Brain microvascular endothelial cell (primary cell): Measurements from ENCODE around the gene IL1RN.

Experiments used
- DNase-seq: peaks from one replicate; pipeline ENCODE4 v3.0.0-alpha.2; 2020
- H3K27ac ChIP-seq: fragments of 250-450 bp; sonication (Bioruptor Pico); 2 replicates; pipeline ENCODE4 v1.5.1; 2020; ENCODE audit warnings: mild to moderate bottlenecking, moderate library complexity
- H3K27me3 ChIP-seq: fragments of 250-450 bp; sonication (Bioruptor Pico); replicated peaks from 2 replicates; pipeline ENCODE4 v1.5.1; 2020; ENCODE audit warnings: mild to moderate bottlenecking
- H3K36me3 ChIP-seq: fragments of 250-450 bp; sonication (Bioruptor Pico); replicated peaks from 2 replicates; pipeline ENCODE4 v1.5.1; 2020; ENCODE audit warnings: mild to moderate bottlenecking
- H3K4me3 ChIP-seq: 2 replicates; pipeline ENCODE4 v1.5.1; 2011; ENCODE audit warnings: low read depth, mild to moderate bottlenecking, control low read depth, low read length, moderate library complexity
- in situ Hi-C: cut with HindIII; loops from 2 replicates; pipeline ENCODE4 v1.10.0; 2017; ENCODE audit warnings: low sequenced_read_pairs, low pct_ligation_motif_present
- TF ChIP-seq, protein P1 (sequence below): IDR thresholded peaks from 2 replicates; pipeline ENCODE4 v1.5.1; 2011; ENCODE audit warnings: low read depth, mild to moderate bottlenecking, moderate library complexity, low read length, control low read depth, inconsistent platforms; ENCODE audit errors: missing control alignments

The IL1RN gene, protein sequence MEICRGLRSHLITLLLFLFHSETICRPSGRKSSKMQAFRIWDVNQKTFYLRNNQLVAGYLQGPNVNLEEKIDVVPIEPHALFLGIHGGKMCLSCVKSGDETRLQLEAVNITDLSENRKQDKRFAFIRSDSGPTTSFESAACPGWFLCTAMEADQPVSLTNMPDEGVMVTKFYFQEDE

DNA sequence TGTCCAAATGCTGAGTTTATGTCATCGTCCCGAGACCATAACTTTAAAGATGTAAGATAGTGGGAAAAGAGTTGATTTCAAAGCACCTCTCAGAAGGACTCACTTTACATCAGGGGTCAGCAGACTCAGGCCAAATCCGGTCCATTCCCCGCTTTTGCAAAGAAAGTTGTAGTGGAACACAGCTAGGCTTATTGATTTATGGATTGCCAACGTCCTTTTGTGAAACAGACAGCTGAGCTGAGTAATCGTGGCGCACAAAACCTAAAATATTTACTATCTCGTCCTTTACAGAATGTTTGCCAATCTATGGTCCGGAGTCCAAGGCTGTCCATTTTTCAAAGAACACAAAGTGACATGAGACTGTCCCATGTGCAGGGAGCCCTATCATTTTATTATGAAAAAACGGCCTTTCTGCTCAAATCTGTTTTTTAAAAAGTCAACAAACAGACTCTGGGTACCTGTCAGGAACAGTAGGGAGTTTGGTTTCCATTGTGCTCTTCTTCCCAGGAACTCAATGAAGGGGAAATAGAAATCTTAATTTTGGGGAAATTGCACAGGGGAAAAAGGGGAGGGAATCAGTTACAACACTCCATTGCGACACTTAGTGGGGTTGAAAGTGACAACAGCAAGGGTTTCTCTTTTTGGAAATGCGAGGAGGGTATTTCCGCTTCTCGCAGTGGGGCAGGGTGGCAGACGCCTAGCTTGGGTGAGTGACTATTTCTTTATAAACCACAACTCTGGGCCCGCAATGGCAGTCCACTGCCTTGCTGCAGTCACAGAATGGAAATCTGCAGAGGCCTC lies at the start of gene IL1RN:
IL1RN (plus strand) TSS at position 754 of the 801 bp plus-strand sequence; CDS start at position 781, 27 bp downstream.
- Histone ChIP-seq H3K36me3 (no peaks in the 10 kb centered on the region), H3K27ac (no peak within 1 kb of the TSS), H3K27me3 (no peaks in the 10 kb centered on the region), H3K4me3 (no peak within 1 kb of the TSS)
- no peak for DNase-seq
- in situ Hi-C loops: no loop called here
- TF ChIP-seq, protein P1, sequence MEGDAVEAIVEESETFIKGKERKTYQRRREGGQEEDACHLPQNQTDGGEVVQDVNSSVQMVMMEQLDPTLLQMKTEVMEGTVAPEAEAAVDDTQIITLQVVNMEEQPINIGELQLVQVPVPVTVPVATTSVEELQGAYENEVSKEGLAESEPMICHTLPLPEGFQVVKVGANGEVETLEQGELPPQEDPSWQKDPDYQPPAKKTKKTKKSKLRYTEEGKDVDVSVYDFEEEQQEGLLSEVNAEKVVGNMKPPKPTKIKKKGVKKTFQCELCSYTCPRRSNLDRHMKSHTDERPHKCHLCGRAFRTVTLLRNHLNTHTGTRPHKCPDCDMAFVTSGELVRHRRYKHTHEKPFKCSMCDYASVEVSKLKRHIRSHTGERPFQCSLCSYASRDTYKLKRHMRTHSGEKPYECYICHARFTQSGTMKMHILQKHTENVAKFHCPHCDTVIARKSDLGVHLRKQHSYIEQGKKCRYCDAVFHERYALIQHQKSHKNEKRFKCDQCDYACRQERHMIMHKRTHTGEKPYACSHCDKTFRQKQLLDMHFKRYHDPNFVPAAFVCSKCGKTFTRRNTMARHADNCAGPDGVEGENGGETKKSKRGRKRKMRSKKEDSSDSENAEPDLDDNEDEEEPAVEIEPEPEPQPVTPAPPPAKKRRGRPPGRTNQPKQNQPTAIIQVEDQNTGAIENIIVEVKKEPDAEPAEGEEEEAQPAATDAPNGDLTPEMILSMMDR: no peak

DNA sequence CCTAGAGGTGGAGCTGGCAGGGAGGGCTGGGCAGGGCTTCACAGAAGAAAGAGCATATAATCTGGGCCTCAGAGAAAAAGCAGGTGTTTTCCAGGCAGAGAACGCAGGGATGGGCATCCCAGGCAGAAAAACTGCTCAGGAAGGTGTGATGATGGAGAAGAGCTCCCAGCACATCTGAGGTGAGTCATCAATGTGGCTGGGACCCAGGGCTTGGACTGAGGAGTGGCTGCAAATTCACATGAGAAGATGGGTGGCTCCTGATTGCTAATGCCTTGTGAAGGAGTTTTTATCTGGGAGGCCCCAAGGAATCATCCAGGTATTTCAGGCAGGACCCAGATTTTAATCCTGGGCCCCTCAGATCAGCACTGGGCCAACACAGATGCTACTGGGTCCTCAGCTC lies 49.5 kb upstream of the IL1RN start:
- Histone ChIP-seq H3K27ac (no peak overlapping the region), H3K36me3 (no peaks in the 10 kb centered on the region), H3K27me3 (peaks cover 3% of the 10 kb centered on the region), H3K4me3 (no peak overlapping the region)
- no peak for DNase-seq
- in situ Hi-C loops: no loop called here
- TF ChIP-seq, protein P1: no peak

DNA sequence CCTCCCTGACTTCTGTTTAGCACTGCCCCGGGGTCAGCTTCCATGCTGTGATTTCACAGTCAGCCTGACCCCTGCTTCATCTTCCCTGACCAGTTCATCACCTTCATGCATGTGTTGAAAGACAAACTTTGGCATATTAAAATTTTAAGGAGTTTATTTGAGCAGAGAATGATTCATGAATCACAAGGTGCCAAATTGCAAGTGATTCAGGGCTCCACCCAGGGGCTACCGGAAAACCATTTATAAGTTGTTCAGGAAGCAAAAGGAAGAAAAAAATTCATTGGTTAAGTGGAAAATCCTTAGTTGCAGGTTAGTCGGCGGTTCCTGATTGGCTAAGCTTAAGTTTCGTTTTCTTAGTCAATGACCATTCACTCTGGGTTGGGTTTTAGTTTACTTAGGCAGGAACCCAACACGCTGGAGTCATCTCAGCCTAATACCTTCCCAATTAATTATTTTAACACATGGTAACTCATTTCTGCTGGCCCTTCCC lies 49.0 kb upstream of the IL1RN start:
- H3K36me3 ChIP-seq: no peaks in the 10 kb centered on the region
- in situ Hi-C loops: no loop called here
- no peak overlapping the region for H3K27ac ChIP-seq
- H3K4me3 ChIP-seq: no peak overlapping the region
- peaks cover 6% of the 10 kb centered on the region for H3K27me3 ChIP-seq
- DNase-seq: peak; percentile 16
- TF ChIP-seq, protein P1: no peak

DNA sequence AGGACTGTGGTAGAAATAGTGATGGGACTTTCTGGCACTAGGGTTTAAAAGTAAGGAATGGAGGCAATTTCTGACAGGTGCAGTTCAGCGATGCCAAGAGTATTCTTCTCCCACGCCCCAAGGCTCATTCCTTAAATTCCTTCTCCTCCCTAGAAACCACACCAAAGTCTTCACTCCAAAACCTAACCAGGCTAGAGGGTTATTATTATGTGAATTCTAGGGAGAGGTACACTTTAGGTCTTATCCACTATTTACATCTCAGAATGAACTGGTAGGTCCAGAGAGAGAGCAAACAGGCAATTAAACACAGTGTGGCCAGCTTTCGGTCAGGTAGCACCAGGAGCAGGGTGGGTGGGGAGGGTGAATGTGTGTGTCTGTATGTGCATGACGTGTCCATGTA lies 48.3 kb upstream of the IL1RN start:
- no peak for DNase-seq
- Histone ChIP-seq H3K27ac (no peak overlapping the region), H3K36me3 (no peaks in the 10 kb centered on the region), H3K27me3 (peaks cover 6% of the 10 kb centered on the region), H3K4me3 (no peak overlapping the region)
- TF ChIP-seq, protein P1: no peak
- in situ Hi-C loops: no loop called here

DNA sequence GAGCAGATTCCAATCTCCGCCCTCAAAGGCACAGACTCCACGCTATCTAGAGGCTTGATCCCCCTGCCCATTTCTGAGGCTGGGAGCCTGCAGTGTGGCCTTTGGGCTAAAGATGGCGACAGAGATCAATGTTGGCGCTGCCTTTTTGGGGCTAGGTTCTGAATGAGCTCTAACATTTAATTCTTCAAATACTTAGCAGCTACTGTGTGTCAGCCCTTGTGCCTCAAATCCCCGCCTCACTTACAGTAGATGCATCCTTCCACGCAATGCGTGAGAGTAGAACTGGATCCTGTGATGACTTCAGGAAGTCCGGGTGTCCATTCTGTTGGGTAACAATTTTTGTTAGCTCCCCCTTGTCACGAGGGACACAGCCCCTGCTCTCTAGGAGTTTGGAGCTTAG lies 47.3 kb upstream of the IL1RN start:
- H3K36me3 ChIP-seq: no peaks in the 10 kb centered on the region
- peaks cover 6% of the 10 kb centered on the region for H3K27me3 ChIP-seq
- H3K27ac ChIP-seq: no peak overlapping the region
- TF ChIP-seq, protein P1: peak; percentile 90
- peak; percentile 21 for DNase-seq
- in situ Hi-C loops: no loop called here
- H3K4me3 ChIP-seq: no peak overlapping the region
